Activated T-cell treated with anti-CD3 and anti-CD28 coated beads, Interleukin-2, amount 50 U/mL, for 1 hour (primary cell): ENCODE data around the gene CD1B.
"Not testable (repeated sequence)": the region's sequence is repeated elsewhere in the genome, so short reads cannot be mapped to it uniquely, and the experiment has no call there.

Source experiments
- DNase-seq: peaks from one replicate; pipeline ENCODE4 v3.0.0-alpha.2; 2020

The CD1B gene

GRCh38 chr1:158331481-158332150 lies at the start of gene CD1B:
CD1B (minus strand) TSS chr1:158331531; CDS start chr1:158331423, 108 bp downstream.
- no peak for DNase-seq

GRCh38 chr1:158374860-158375259 lies 43.5 kb upstream of the CD1B start:
- no peak for DNase-seq

GRCh38 chr1:158374101-158374500 lies 42.8 kb upstream of the CD1B start:
- not testable (repeated sequence) for DNase-seq

GRCh38 chr1:158371188-158371953 lies 40.0 kb upstream of the CD1B start:
- no peak for DNase-seq

- no peak for DNase-seq
Measured at GRCh38 chr1:158366783-158367182, 35.5 kb upstream of the CD1B start.

- DNase-seq = no peak
Measured at GRCh38 chr1:158362941-158363340, 31.6 kb upstream of the CD1B start.

GRCh38 chr1:158362482-158362881 lies 31.2 kb upstream of the CD1B start:
- no peak for DNase-seq

GRCh38 chr1:158357441-158357840 lies 26.1 kb upstream of the CD1B start:
- DNase-seq = no peak

GRCh38 chr1:158356616-158357015 lies 25.3 kb upstream of the CD1B start:
- no peak for DNase-seq

GRCh38 chr1:158355773-158356285 lies 24.5 kb upstream of the CD1B start:
- DNase-seq = no peak

- no peak for DNase-seq
Measured at GRCh38 chr1:158354255-158354654, 22.9 kb upstream of the CD1B start.

GRCh38 chr1:158353303-158354075 lies 22.2 kb upstream of the CD1B start, which contains the start of gene CD1E:
CD1E (plus strand) TSS chr1:158353894; CDS start chr1:158353989, 95 bp downstream.
- DNase-seq = no peak

- DNase-seq = not testable (repeated sequence)
Measured at GRCh38 chr1:158348946-158349345, 17.6 kb upstream of the CD1B start.

GRCh38 chr1:158336413-158336812 lies 5.1 kb upstream of the CD1B start:
- DNase-seq = not testable (repeated sequence)

GRCh38 chr1:158335213-158335532 lies 3.8 kb upstream of the CD1B start:
- no peak for DNase-seq

- DNase-seq = no peak
Measured at GRCh38 chr1:158334526-158335212, 3.3 kb upstream of the CD1B start.

GRCh38 chr1:158333405-158334155 lies 2.2 kb upstream of the CD1B start:
- DNase-seq = no peak

- no peak for DNase-seq
Measured at GRCh38 chr1:158331106-158331425, 265 bp downstream of the CD1B start.

GRCh38 chr1:158330391-158331105 lies 783 bp downstream of the CD1B start:
- DNase-seq = no peak

- no peak for DNase-seq
Measured at GRCh38 chr1:158329733-158330132, 1.6 kb downstream of the CD1B start.

GRCh38 chr1:158329300-158329699 lies 2.0 kb downstream of the CD1B start:
- no peak for DNase-seq

GRCh38 chr1:158328426-158328825 lies 2.9 kb downstream of the CD1B start:
- no peak for DNase-seq
